ENCODE data around the gene CDH8. TPM values are rescaled to one million over a fixed set of nuclear protein-coding genes. Genes with fewer than 3 reads are reported as not detected.

Gene CDH8
- total RNA-seq, 1 experiment from 2014 or later, result not detected

DNA sequence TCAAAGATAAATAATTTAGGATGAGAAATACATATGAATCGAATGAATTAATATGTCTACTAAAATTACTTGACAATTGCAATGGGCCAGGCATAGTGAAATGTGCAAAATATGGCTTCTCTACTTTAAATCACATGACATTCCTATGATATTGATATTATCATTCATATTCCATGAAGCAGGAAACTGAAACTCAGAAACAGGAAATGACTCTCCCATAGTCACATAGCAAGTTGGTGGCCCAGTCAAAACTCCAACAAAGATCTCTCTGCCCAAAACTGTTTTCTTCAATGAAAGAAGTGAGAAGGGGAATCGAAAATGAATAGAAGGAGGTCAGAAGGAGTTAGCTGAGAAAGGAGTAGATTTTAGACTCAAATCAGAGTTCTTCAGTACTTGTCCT, 272.2 kb downstream of the CDH8 start:
- no peaks in the 10 kb centered on the region for H3K9me3 ChIP-seq (ENCODE audit: insufficient read depth, low read depth)
- H3K36me3 ChIP-seq (ENCODE audit: low read depth), result no peaks in the 10 kb centered on the region
- POLR2A ChIA-PET (ENCODE audit: unreplicated experiment), result no interaction called here
- no peaks in the 10 kb centered on the region for H3K4me1 ChIP-seq (replicated peaks; ENCODE audit: insufficient read depth)
- H3K79me2 ChIP-seq (ENCODE audit: low read depth), result no peaks in the 10 kb centered on the region
- H3K4me2 ChIP-seq, result no peak overlapping the region
- H3K4me3 ChIP-seq, result no peak overlapping the region
- CTCF ChIA-PET, result no interaction called here
- no peaks in the 10 kb centered on the region for H3K9me2 ChIP-seq (ENCODE audit: insufficient read depth)
- DNase-seq, result no peak
- no peaks in the 10 kb centered on the region for H3K27me3 ChIP-seq (ENCODE audit: insufficient read depth, low read depth)
- no TSS peak for BruUV-seq (replicated peaks)
- intact Hi-C loops (cut with micrococcal nuclease; ENCODE audit: unreplicated experiment), result no loop called here
- H4K20me1 ChIP-seq (ENCODE audit: insufficient read depth), result no peaks in the 10 kb centered on the region
- H2AFZ ChIP-seq, result no peak overlapping the region
- no peak overlapping the region for H3K27ac ChIP-seq
- no peaks in the 10 kb centered on the region for H3F3A ChIP-seq (ENCODE audit: insufficient read depth, low read depth)
- no peak for TF ChIP-seq CTCF (conservative IDR thresholded peaks at IDR 0.05)
- TF ChIP-seq EZH2 (IDR thresholded peaks at IDR 0.05; ENCODE audit: low read depth), result no peak

- no TSS peak for BruUV-seq (replicated peaks)
- no peaks in the 10 kb centered on the region for H3K4me1 ChIP-seq (replicated peaks; ENCODE audit: insufficient read depth)
- no peaks in the 10 kb centered on the region for H3K36me3 ChIP-seq (ENCODE audit: low read depth)
- no peak overlapping the region for H3K27ac ChIP-seq
- POLR2A ChIA-PET (ENCODE audit: unreplicated experiment), result no interaction called here
- H3K4me2 ChIP-seq, result no peak overlapping the region
- H3K4me3 ChIP-seq, result no peak overlapping the region
- no peaks in the 10 kb centered on the region for H3K9me2 ChIP-seq (ENCODE audit: insufficient read depth)
- H2AFZ ChIP-seq, result no peak overlapping the region
- no peaks in the 10 kb centered on the region for H4K20me1 ChIP-seq (ENCODE audit: insufficient read depth)
- DNase-seq, result no peak
- CTCF ChIA-PET, result no interaction called here
- H3K79me2 ChIP-seq (ENCODE audit: low read depth), result no peaks in the 10 kb centered on the region
- H3K27me3 ChIP-seq (ENCODE audit: insufficient read depth, low read depth), result no peaks in the 10 kb centered on the region
- no peak for TF ChIP-seq CTCF (conservative IDR thresholded peaks at IDR 0.05)
- no peak for TF ChIP-seq EZH2 (IDR thresholded peaks at IDR 0.05; ENCODE audit: low read depth)
- intact Hi-C loops (cut with micrococcal nuclease; ENCODE audit: unreplicated experiment), result no loop called here
- no peaks in the 10 kb centered on the region for H3F3A ChIP-seq (ENCODE audit: insufficient read depth, low read depth)
- H3K9me3 ChIP-seq (ENCODE audit: insufficient read depth, low read depth), result no peaks in the 10 kb centered on the region
These were observed 273.2 kb downstream of the CDH8 start for GRCh38 chr16:61763013-61763412.

DNA sequence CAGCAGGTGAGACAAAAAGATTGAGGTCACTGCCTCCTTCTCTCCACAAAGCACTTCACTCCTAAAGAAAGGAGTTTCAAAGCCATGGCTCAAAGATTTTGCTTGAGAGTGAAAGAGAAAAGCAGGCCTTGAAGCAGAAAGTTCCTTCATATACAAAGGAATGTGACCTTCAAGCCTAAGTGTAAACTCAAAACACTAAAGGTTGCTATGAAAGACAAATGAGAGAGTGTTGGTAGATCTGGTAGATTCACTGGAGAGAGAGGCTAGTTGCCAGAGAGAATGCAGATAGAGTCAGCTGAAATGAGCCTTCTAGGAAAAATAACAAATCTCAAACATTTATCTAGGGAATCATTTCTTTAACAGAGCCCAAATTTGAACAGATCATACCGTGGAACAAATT, 305.2 kb downstream of the CDH8 start:
- no peak for DNase-seq
- no peaks in the 10 kb centered on the region for H3K9me3 ChIP-seq (ENCODE audit: insufficient read depth, low read depth)
- H3K79me2 ChIP-seq (ENCODE audit: low read depth), result no peaks in the 10 kb centered on the region
- no peaks in the 10 kb centered on the region for H4K20me1 ChIP-seq (ENCODE audit: insufficient read depth)
- no peaks in the 10 kb centered on the region; the same call in 1 of the 2 replicates for H3K27me3 ChIP-seq (ENCODE audit: insufficient read depth, low read depth)
- no peaks in the 10 kb centered on the region for H3K9me2 ChIP-seq (ENCODE audit: insufficient read depth)
- no TSS peak for BruUV-seq (replicated peaks)
- H3K27ac ChIP-seq, result no peak overlapping the region
- H3F3A ChIP-seq (ENCODE audit: insufficient read depth, low read depth), result no peaks in the 10 kb centered on the region
- no peaks in the 10 kb centered on the region for H3K4me1 ChIP-seq (replicated peaks; ENCODE audit: insufficient read depth)
- TF ChIP-seq EZH2 (IDR thresholded peaks at IDR 0.05; ENCODE audit: low read depth), result no peak
- TF ChIP-seq CTCF (conservative IDR thresholded peaks at IDR 0.05), result no peak
- ChIA-PET POLR2A (ENCODE audit: unreplicated experiment) (no interaction called here), CTCF (no interaction called here)
- no peaks in the 10 kb centered on the region for H3K36me3 ChIP-seq (ENCODE audit: low read depth)
- H3K4me3 ChIP-seq, result no peak overlapping the region
- no peak overlapping the region for H3K4me2 ChIP-seq
- intact Hi-C loops (cut with micrococcal nuclease; ENCODE audit: unreplicated experiment), result no loop called here
- H2AFZ ChIP-seq, result no peak overlapping the region
